K562 (cell line): ENCODE data around the gene CCDC32. TPM values are rescaled to one million over a fixed set of nuclear protein-coding genes. Genes with fewer than 3 reads are reported as not detected.

Source experiments
- CBFA2T2 ChIP-seq: fragments of 450-650 bp; conservative IDR thresholded peaks from 2 replicates; pipeline ENCODE4 v1.6.1; 2017; ENCODE audit warnings: mild to moderate bottlenecking
- CCNT2 ChIP-seq: IDR thresholded peaks from 2 replicates; pipeline ENCODE4 v1.6.1; 2011; ENCODE audit warnings: borderline replicate concordance, low read depth, mild to moderate bottlenecking, moderate library complexity, mixed read lengths, low read length; ENCODE audit not compliant: insufficient read length; ENCODE audit errors: extremely low read depth
- CEBPG ChIP-seq, 3 experiments: fragments of 200-800 bp in 1 of 3; sonication (Bioruptor generic) in 1 of 3; sonication (generic) in 1 of 3; formaldehyde crosslinking in 1 of 3; IDR thresholded peaks in 2 of 3; conservative IDR thresholded peaks in 1 of 3; 2 replicates each; pipeline versions ENCODE4 v1.6.1 to v1.8.0; 2016 to 2022; ENCODE audit warnings: missing compliant biosample characterization in 2 of 3, missing genetic modification characterization in 2 of 3, mild to moderate bottlenecking in 1 of 3, missing genetic modification reagents in 1 of 3
- HNRNPUL1 ChIP-seq: fragments of 200-400 bp; formaldehyde crosslinking; IDR thresholded peaks from 2 replicates; pipeline ENCODE4 v1.6.1; 2017; ENCODE audit warnings: low read length
- KDM2B ChIP-seq: fragments of 250-450 bp; sonication (Bioruptor Pico); IDR thresholded peaks from 2 replicates; pipeline ENCODE4 v1.8.0; 2021; ENCODE audit warnings: mild to moderate bottlenecking, moderate library complexity
- NCOA2 ChIP-seq, 2 experiments: fragments of 450-650 bp; IDR thresholded peaks; 2 replicates each; pipeline ENCODE4 v1.6.1; 2018; ENCODE audit warnings: mild to moderate bottlenecking in 2 of 2, moderate library complexity in 1 of 2; ENCODE audit not compliant: partially characterized antibody in 2 of 2
- NR4A1 ChIP-seq, 2 experiments: fragments of 250-450 bp in 1 of 2; fragments of 450-650 bp in 1 of 2; sonication (Bioruptor Pico) in 1 of 2; IDR thresholded peaks; 2 replicates each; pipeline versions ENCODE4 v1.4.0 to v1.6.1; 2016 to 2020; ENCODE audit warnings: mild to moderate bottlenecking in 2 of 2, missing compliant biosample characterization in 1 of 2, missing genetic modification characterization in 1 of 2, moderate library complexity in 1 of 2
- RNF2 ChIP-seq: sonication (generic); IDR thresholded peaks from 2 replicates; pipeline ENCODE4 v1.6.1; 2016
- SRSF7 ChIP-seq: fragments of 200-400 bp; formaldehyde crosslinking; optimal IDR thresholded peaks from 2 replicates; pipeline ENCODE3; 2017; ENCODE audit warnings: mild to moderate bottlenecking, low read depth, low read length
- ZBTB5 ChIP-seq: fragments of 450-650 bp; IDR thresholded peaks from 2 replicates; pipeline ENCODE4 v1.6.1; 2017; ENCODE audit warnings: antibody characterized with exemption
- ZFP36 ChIP-seq: fragments of 150-350 bp; IDR thresholded peaks from 2 replicates; pipeline ENCODE4 v1.6.1; 2018; ENCODE audit warnings: low read length, low read depth; ENCODE audit not compliant: partially characterized antibody
- ZNF583 ChIP-seq: fragments of 250-450 bp; sonication (Bioruptor Pico); IDR thresholded peaks from 2 replicates; pipeline ENCODE4 v1.4.0; 2020
- polyA plus RNA-seq, 8 experiments: library from polyadenylated mRNA; depleted of rRNA in 4 of 8; stranded (reverse) in 5 of 8; unstranded in 3 of 8; fragments of >200 nt; fragmentation: Nextera tagmentation in 2 of 8; fragmentation: Illumina TruSeq in 1 of 8; extraction: Ambion mirVana in 2 of 8; extraction: Trizol in 1 of 8; gene quantifications; 2 replicates each; pipeline versions ENCODE4 v1.2.1 to v1.2.3, GENCODE V29; 2011 to 2014; ENCODE audit warnings: inconsistent platforms in 1 of 8, missing spikeins in 1 of 8
- total RNA-seq, 7 experiments: library from RNA; depleted of rRNA in 6 of 7; stranded (reverse); fragments of >200 nt in 6 of 7; fragmentation: Illumina TruSeq in 2 of 7; extraction: Trizol in 2 of 7; gene quantifications; 2 replicates each; pipeline versions ENCODE4 v1.2.1 to v1.2.3, GENCODE V29; 2011 to 2021; ENCODE audit warnings: low replicate concordance in 1 of 7
- TF ChIP-seq, protein P1 (sequence below), 2 experiments: fragments of 450-650 bp in 1 of 2; sonication (generic) in 1 of 2; formaldehyde crosslinking in 1 of 2; IDR thresholded peaks; 2 replicates each; pipeline versions ENCODE4 v1.7.1 to v1.9.0; 2016 to 2022; ENCODE audit warnings: inconsistent platforms in 1 of 2, mild to moderate bottlenecking in 1 of 2, missing genetic modification reagents in 1 of 2
- TF ChIP-seq, protein P2 (sequence below): sonication (generic); formaldehyde crosslinking; IDR thresholded peaks from 2 replicates; pipeline ENCODE4 v1.9.0; 2022; ENCODE audit warnings: mild to moderate bottlenecking, missing genetic modification reagents

The CCDC32 gene
- total and polyA plus RNA-seq, 9 of the 15 experiments (the other 6 are each of a cell fraction or from before 2014, with no cell fraction given) = 22.2 to 94.8 (median 37.1) TPM

DNA sequence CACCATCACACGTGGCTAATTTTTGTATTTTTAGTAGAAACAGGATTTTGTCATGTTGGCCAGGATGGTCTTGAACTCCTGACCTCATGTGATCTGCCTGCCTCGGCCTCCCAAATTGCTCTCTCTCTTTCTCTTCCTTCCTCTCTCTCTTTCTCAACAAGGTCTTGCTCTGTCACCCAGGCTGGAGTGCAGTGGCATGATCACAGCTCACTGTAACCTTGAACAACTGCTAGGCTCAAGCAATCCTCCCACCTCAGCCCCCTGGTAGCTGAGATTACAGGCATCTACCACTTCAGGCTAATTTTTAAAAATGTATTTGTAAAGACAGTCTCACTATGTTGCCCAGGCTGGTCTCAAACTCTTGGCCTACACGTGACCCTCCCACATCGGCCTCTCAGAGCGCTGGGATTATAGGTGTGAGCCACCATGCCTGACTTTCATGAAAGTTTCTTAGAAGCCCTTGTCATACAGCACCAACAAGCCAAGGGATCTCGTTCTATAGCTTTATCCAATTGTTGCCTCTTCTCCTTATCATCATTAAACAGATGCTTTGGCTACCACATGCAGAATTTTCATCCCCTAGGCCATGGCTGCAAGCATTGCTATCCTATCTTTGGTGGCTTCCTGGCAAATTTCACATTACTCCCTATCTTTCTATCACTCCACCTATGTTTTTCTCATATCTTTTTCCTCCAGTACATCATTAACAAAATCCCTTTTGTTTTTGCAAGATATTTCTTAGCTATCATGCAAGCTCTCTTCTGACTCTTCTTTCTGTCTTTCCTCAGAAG, 5.7 kb downstream of the CCDC32 start (continued):
- TF ChIP-seq, protein P1, sequence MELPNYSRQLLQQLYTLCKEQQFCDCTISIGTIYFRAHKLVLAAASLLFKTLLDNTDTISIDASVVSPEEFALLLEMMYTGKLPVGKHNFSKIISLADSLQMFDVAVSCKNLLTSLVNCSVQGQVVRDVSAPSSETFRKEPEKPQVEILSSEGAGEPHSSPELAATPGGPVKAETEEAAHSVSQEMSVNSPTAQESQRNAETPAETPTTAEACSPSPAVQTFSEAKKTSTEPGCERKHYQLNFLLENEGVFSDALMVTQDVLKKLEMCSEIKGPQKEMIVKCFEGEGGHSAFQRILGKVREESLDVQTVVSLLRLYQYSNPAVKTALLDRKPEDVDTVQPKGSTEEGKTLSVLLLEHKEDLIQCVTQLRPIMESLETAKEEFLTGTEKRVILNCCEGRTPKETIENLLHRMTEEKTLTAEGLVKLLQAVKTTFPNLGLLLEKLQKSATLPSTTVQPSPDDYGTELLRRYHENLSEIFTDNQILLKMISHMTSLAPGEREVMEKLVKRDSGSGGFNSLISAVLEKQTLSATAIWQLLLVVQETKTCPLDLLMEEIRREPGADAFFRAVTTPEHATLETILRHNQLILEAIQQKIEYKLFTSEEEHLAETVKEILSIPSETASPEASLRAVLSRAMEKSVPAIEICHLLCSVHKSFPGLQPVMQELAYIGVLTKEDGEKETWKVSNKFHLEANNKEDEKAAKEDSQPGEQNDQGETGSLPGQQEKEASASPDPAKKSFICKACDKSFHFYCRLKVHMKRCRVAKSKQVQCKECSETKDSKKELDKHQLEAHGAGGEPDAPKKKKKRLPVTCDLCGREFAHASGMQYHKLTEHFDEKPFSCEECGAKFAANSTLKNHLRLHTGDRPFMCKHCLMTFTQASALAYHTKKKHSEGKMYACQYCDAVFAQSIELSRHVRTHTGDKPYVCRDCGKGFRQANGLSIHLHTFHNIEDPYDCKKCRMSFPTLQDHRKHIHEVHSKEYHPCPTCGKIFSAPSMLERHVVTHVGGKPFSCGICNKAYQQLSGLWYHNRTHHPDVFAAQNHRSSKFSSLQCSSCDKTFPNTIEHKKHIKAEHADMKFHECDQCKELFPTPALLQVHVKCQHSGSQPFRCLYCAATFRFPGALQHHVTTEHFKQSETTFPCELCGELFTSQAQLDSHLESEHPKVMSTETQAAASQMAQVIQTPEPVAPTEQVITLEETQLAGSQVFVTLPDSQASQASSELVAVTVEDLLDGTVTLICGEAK (IDR thresholded peaks at IDR 0.05) = 0 out of 2 replicates have a peak, but pooled peaks have one; percentile 19
- TF ChIP-seq, protein P1 (CRISPR knock-in tag; IDR thresholded peaks at IDR 0.05) = no peak
- TF ChIP-seq, protein P2, sequence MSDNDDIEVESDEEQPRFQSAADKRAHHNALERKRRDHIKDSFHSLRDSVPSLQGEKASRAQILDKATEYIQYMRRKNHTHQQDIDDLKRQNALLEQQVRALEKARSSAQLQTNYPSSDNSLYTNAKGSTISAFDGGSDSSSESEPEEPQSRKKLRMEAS (CRISPR knock-in tag) = peak; percentile 62; the same call in 1 of the 2 replicates
- TF ChIP-seq CCNT2 (peak; percentile 86), NCOA2 (IDR thresholded peaks at IDR 0.05; ENCODE audit: partially characterized antibody in 2 of 2) (no peak), NR4A1 (CRISPR knock-in tag; IDR thresholded peaks at IDR 0.05) (no peak), NR4A1 (tag; IDR thresholded peaks at IDR 0.05) (0 out of 2 replicates have a peak, but pooled peaks have one; percentile 44), CBFA2T2 (peak; percentile 99), RNF2 (peak; percentile 68; the same call in 1 of the 2 replicates), KDM2B (no peak), CEBPG (CRISPR knock-in tag; IDR thresholded peaks at IDR 0.05) (no peak), CEBPG (tag; conservative IDR thresholded peaks at IDR 0.05 in 1 of 2, IDR thresholded peaks at IDR 0.05 in 1 of 2) (no peak), ZNF583 (no peak), HNRNPUL1 (no peak), SRSF7 (no peak), ZFP36 (no peak), ZBTB5 (peak; percentile 86; the same call in 1 of the 2 replicates)
